ENCODE measurements around the gene BIVM. TPM values are rescaled to one million over a fixed set of nuclear protein-coding genes. Genes with fewer than 3 reads are reported as not detected.

BIVM gene, protein sequence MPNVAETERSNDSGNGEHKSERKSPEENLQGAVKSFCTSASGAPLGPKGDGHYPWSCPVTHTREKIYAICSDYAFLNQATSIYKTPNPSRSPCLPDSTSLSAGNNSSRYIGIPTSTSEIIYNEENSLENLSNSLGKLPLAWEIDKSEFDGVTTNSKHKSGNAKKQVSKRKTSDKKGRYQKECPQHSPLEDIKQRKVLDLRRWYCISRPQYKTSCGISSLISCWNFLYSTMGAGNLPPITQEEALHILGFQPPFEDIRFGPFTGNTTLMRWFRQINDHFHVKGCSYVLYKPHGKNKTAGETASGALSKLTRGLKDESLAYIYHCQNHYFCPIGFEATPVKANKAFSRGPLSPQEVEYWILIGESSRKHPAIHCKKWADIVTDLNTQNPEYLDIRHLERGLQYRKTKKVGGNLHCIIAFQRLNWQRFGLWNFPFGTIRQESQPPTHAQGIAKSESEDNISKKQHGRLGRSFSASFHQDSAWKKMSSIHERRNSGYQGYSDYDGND
- total RNA-seq = 13.4 TPM
- long read RNA-seq, partial matches to known transcripts = 0 of 14 reads
- long read RNA-seq, other reads (novel, unspliced or antisense) = 13 of 14 reads

DNA sequence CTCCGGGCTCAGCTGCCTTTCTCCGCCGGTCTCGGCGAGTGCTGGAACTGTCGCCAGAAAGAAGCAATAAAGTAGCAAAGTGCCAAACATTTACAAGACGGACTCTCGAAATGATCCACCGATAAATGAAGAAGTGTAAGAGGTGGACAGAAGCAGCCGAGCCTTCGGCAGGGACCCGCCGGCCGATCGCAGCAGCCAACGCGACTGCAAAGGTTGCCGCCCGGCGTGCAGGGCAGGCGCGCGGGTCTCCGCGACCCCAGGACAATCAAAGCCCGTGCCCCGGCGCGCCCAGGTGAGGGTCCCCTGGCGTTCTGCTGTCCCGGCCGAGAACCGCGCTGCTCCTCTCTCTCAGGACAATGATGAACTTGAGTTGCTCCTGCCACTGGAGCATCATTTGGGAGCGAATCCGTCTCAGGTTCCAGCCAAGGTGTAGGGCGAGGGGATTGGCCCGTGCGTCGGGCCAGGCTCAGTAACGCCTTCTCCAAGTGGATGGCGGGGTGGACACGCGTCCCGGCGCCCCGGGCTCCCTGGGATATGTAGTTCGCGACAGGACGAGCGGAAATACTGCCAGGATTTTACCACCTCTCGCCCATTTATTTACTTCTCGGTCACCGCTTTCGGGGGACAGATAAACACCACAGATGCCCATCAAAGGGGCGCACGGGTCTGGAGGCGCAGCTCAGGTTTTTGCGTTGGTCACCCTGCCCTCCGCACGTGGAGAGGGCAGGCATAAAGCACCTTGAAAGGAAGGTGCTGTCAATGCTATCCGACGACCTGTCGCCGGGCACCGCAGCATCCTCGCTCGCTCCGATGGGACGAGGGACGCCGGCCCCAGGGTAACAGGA is at the start of gene BIVM, which contains the start of gene POGLUT2:
Gene BIVM, plus strand, starts transcription at position 539 of the 845 bp plus-strand sequence. CDS start 8,149 bp downstream, outside the sequence.
Gene POGLUT2, minus strand, starts transcription at position 396 of the 845 bp plus-strand sequence. Its CDS starts 306 bp downstream, at position 90.
- DNase-seq (peak; percentile 92), ATAC-seq (peak; percentile 95 to 96)
- Histone ChIP-seq H3K9me3 (no peaks in the 10 kb centered on the region), H3K4me3 (peak within 1 kb of the TSS; percentile 89), H3K27ac (peak within 1 kb of the TSS; percentile 85), H3K36me3 (no peaks in the 10 kb centered on the region), H3K4me1 (peaks cover 22% of the 10 kb centered on the region), H3K27me3 (ENCODE audit: low read depth) (no peaks in the 10 kb centered on the region)
- intact Hi-C loops (cut with DNase I) = no loop called here
- no peak for TF ChIP-seq CTCF (IDR thresholded peaks at IDR 0.05)

- TF ChIP-seq CTCF (IDR thresholded peaks at IDR 0.05) = no peak
- no peak for DNase-seq
- intact Hi-C loops (cut with DNase I) = no loop called here
Observed at GRCh38 chr13:102751886-102752285, 47.0 kb upstream of the BIVM start.

DNA sequence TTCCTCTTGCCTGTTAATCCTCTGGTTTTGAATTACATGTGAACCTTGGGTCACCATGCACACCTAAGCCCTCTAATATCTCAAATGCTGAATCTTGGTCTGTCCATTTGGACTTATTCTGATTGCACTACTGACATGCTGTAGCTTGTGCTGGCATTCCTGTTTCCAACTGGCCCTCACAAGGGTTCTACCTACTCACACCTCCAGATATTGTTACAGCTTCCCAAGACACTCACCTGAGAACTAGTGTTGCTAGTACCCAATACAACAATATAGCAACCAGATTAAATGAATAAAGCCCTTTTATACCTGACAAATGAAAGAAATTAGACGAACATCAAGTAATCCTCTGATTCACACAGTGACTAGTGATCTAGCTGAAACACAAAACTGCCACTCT is 41.9 kb upstream of the BIVM start:
- Histone ChIP-seq H3K27me3 (ENCODE audit: low read depth) (no peaks in the 10 kb centered on the region), H3K9me3 (no peaks in the 10 kb centered on the region), H3K36me3 (no peaks in the 10 kb centered on the region), H3K4me1 (no peaks in the 10 kb centered on the region), H3K4me3 (no peak overlapping the region), H3K27ac (no peak overlapping the region)
- DNase-seq (no peak), ATAC-seq (no peak)
- TF ChIP-seq CTCF (IDR thresholded peaks at IDR 0.05) = no peak
- intact Hi-C loops (cut with DNase I) = no loop called here

More at GRCh38 chr13:102751886-102752285, 47.0 kb upstream of the BIVM start:
- no peaks in the 10 kb centered on the region for H3K36me3 ChIP-seq
- H3K4me1 ChIP-seq = no peaks in the 10 kb centered on the region
- ATAC-seq = no peak
- H3K4me3 ChIP-seq = no peak overlapping the region
- no peak overlapping the region for H3K27ac ChIP-seq
- H3K27me3 ChIP-seq (ENCODE audit: low read depth) = no peaks in the 10 kb centered on the region
- H3K9me3 ChIP-seq = no peaks in the 10 kb centered on the region

DNA sequence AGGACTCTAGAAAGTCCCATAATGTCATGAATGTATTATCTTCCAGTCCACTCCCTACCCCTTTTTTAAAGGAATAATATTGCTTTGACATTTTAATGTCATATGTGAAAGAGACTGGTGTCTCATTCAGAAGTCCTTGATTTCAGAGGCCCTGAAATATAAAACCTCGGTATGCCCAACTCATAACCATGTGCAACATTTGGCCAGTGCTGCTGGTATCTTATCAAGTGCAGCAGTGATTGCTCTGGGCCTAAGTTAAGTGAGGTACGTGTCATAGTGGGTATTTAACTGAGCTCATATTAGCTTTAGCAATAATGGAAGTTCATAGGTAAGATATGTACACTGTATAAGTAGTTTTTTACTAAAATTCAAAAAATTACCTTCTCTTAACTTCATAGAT is 40.1 kb upstream of the BIVM start:
- intact Hi-C loops (cut with DNase I) = no loop called here
- no peaks in the 10 kb centered on the region for H3K36me3 ChIP-seq
- H3K27me3 ChIP-seq (ENCODE audit: low read depth) = no peaks in the 10 kb centered on the region
- H3K4me1 ChIP-seq = no peaks in the 10 kb centered on the region
- no peak overlapping the region for H3K4me3 ChIP-seq
- H3K27ac ChIP-seq = no peak overlapping the region
- H3K9me3 ChIP-seq = no peaks in the 10 kb centered on the region
- no peak for DNase-seq
- TF ChIP-seq CTCF (IDR thresholded peaks at IDR 0.05) = no peak
- no peak for ATAC-seq

GRCh38 chr13:102761071-102761470 is 37.8 kb upstream of the BIVM start:
- Histone ChIP-seq H3K9me3 (no peaks in the 10 kb centered on the region), H3K27me3 (ENCODE audit: low read depth) (no peaks in the 10 kb centered on the region), H3K4me1 (no peaks in the 10 kb centered on the region), H3K27ac (no peak overlapping the region), H3K4me3 (no peak overlapping the region), H3K36me3 (peaks cover 8% of the 10 kb centered on the region)
- ATAC-seq = no peak
- intact Hi-C loops (cut with DNase I) = no loop called here
- TF ChIP-seq CTCF (IDR thresholded peaks at IDR 0.05) = no peak
- DNase-seq = no peak
